ENCODE results near the gene CCDC91. TPM values are rescaled to one million over a fixed set of nuclear protein-coding genes. Genes with fewer than 3 reads are reported as not detected.

Gene CCDC91
- polyA plus RNA-seq, 1 donor (not counting 4 experiments of a cell fraction or from before 2014, with no cell fraction given), result 26.5 TPM

DNA sequence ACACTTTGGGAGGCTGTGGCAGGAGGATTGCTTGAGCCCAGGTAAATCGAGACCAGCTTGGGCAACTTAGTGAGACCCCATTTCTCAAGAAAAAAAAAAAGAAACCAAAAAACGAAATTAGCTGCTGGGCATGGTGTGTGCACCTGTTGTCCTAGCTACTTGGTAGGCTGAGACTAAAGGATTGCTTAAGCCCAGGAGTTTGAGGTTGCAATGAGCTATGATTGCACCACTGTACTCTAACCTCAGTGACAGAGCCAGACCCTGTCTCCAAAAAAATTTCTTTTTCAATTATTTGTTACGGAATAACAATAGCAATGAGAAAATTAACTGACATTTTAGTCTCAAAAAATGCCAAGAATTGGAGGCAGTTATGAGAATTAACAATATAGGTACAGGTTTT, 128.0 kb downstream of the CCDC91 start:
- dilution Hi-C loops (cut with MboI; ENCODE audit: extremely low pct_ligation_motif_present, low sequenced_read_pairs), result no loop called here
- FAIRE-seq (no peak), DNase-seq (ENCODE audit: low read depth, low spot score) (no peak)
- Histone ChIP-seq H3K27ac (ENCODE audit: control insufficient read depth, insufficient read depth, low read length) (no peak overlapping the region), H3K9ac (ENCODE audit: control insufficient read depth, extremely low read depth, insufficient read depth, low read length) (no peak overlapping the region), H3K27me3 (ENCODE audit: control insufficient read depth, extremely low read depth, insufficient read depth, low read length) (no peaks in the 10 kb centered on the region), H3K9me1 (ENCODE audit: control insufficient read depth, extremely low read depth, insufficient read depth, low read length) (no peaks in the 10 kb centered on the region), H2AFZ (ENCODE audit: control insufficient read depth, low read length) (no peak overlapping the region), H3K79me2 (ENCODE audit: control insufficient read depth, insufficient read depth, low read length) (no peaks in the 10 kb centered on the region), H3K9me3 (ENCODE audit: control insufficient read depth, low read depth, low read length) (no peaks in the 10 kb centered on the region), H3K4me2 (ENCODE audit: control insufficient read depth, extremely low read depth, insufficient read depth, low read depth, low read length) (no peak overlapping the region), H3K36me3 (ENCODE audit: control insufficient read depth in 2 of 2, extremely low read depth in 1 of 2, insufficient read depth in 2 of 2, low read length in 2 of 2) (peaks cover 0 to 2% of the 10 kb centered on the region in 2 experiments), H3K4me1 (ENCODE audit: control insufficient read depth, extremely low read depth, insufficient read depth, low read length) (peaks cover 7% of the 10 kb centered on the region), H3K4me3 (ENCODE audit: control insufficient read depth in 2 of 3, extremely low read depth in 1 of 3, insufficient read depth in 2 of 3, low read depth in 1 of 3, low read length in 3 of 3) (no peak overlapping the region), H4K20me1 (ENCODE audit: control insufficient read depth, extremely low read depth, insufficient read depth, low read length) (no peaks in the 10 kb centered on the region)
- TF ChIP-seq EZH2 (IDR thresholded peaks at IDR 0.05; ENCODE audit: low read length), result no peak

- Histone ChIP-seq H3K27ac (ENCODE audit: control insufficient read depth, insufficient read depth, low read length) (no peak overlapping the region), H3K4me3 (ENCODE audit: control insufficient read depth in 2 of 3, extremely low read depth in 1 of 3, insufficient read depth in 2 of 3, low read depth in 1 of 3, low read length in 3 of 3) (no peak overlapping the region), H3K9ac (ENCODE audit: control insufficient read depth, extremely low read depth, insufficient read depth, low read length) (no peak overlapping the region), H3K4me2 (ENCODE audit: control insufficient read depth, extremely low read depth, insufficient read depth, low read depth, low read length) (no peak overlapping the region), H3K9me3 (ENCODE audit: control insufficient read depth, low read depth, low read length) (no peaks in the 10 kb centered on the region), H3K36me3 (ENCODE audit: control insufficient read depth in 2 of 2, extremely low read depth in 1 of 2, insufficient read depth in 2 of 2, low read length in 2 of 2) (peaks cover 0 to 2% of the 10 kb centered on the region in 2 experiments), H3K27me3 (ENCODE audit: control insufficient read depth, extremely low read depth, insufficient read depth, low read length) (no peaks in the 10 kb centered on the region), H3K79me2 (ENCODE audit: control insufficient read depth, insufficient read depth, low read length) (no peaks in the 10 kb centered on the region), H3K9me1 (ENCODE audit: control insufficient read depth, extremely low read depth, insufficient read depth, low read length) (no peaks in the 10 kb centered on the region), H2AFZ (ENCODE audit: control insufficient read depth, low read length) (no peak overlapping the region), H4K20me1 (ENCODE audit: control insufficient read depth, extremely low read depth, insufficient read depth, low read length) (no peaks in the 10 kb centered on the region), H3K4me1 (ENCODE audit: control insufficient read depth, extremely low read depth, insufficient read depth, low read length) (no peaks in the 10 kb centered on the region)
- dilution Hi-C loops (cut with MboI; ENCODE audit: extremely low pct_ligation_motif_present, low sequenced_read_pairs), result no loop called here
- TF ChIP-seq CTCF (optimal IDR thresholded peaks at IDR 0.05 in 1 of 3, IDR thresholded peaks at IDR 0.05 in 1 of 3, conservative IDR thresholded peaks at IDR 0.05 in 1 of 3; ENCODE audit: extremely low read depth in 1 of 3, insufficient read depth in 2 of 3, low read length in 3 of 3), result no peak
- TF ChIP-seq EZH2 (IDR thresholded peaks at IDR 0.05; ENCODE audit: low read length), result no peak
- no peak for DNase-seq (ENCODE audit: low read depth, low spot score)
- no peak for FAIRE-seq
Measured at GRCh38 chr12:28320353-28320752, 130.1 kb downstream of the CCDC91 start.

DNA sequence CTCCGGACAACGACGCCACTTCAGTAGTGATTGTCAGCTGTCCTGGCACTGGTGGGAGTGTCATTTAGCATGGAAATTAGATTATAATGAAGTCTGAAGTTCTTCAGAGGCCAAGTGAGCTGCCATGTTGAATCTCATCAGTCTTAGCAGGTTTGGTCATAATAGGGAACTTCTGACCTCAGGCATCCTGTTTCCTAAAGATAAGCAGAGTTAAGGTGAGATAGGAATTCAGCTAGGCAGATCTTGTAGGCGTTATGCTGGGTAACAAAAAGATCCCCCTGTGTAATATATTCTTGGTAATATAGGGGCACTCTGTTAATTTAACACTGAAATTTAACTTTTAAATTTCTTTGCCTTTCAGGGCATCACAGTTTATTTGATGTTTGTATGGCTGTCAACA, 137.5 kb downstream of the CCDC91 start:
- Histone ChIP-seq H3K4me3 (ENCODE audit: control insufficient read depth in 2 of 3, extremely low read depth in 1 of 3, insufficient read depth in 2 of 3, low read depth in 1 of 3, low read length in 3 of 3) (no peak overlapping the region), H3K27ac (ENCODE audit: control insufficient read depth, insufficient read depth, low read length) (no peak overlapping the region), H3K9me1 (ENCODE audit: control insufficient read depth, extremely low read depth, insufficient read depth, low read length) (no peaks in the 10 kb centered on the region), H3K9me3 (ENCODE audit: control insufficient read depth, low read depth, low read length) (no peaks in the 10 kb centered on the region), H3K9ac (ENCODE audit: control insufficient read depth, extremely low read depth, insufficient read depth, low read length) (no peak overlapping the region), H2AFZ (ENCODE audit: control insufficient read depth, low read length) (no peak overlapping the region), H4K20me1 (ENCODE audit: control insufficient read depth, extremely low read depth, insufficient read depth, low read length) (no peaks in the 10 kb centered on the region), H3K36me3 (ENCODE audit: control insufficient read depth in 2 of 2, extremely low read depth in 1 of 2, insufficient read depth in 2 of 2, low read length in 2 of 2) (no peaks in the 10 kb centered on the region), H3K79me2 (ENCODE audit: control insufficient read depth, insufficient read depth, low read length) (no peaks in the 10 kb centered on the region), H3K4me1 (ENCODE audit: control insufficient read depth, extremely low read depth, insufficient read depth, low read length) (no peaks in the 10 kb centered on the region), H3K27me3 (ENCODE audit: control insufficient read depth, extremely low read depth, insufficient read depth, low read length) (no peaks in the 10 kb centered on the region), H3K4me2 (ENCODE audit: control insufficient read depth, extremely low read depth, insufficient read depth, low read depth, low read length) (no peak overlapping the region)
- dilution Hi-C loops (cut with MboI; ENCODE audit: extremely low pct_ligation_motif_present, low sequenced_read_pairs), result no loop called here
- TF ChIP-seq EZH2 (IDR thresholded peaks at IDR 0.05; ENCODE audit: low read length) (no peak), CTCF (optimal IDR thresholded peaks at IDR 0.05 in 1 of 3, IDR thresholded peaks at IDR 0.05 in 1 of 3, conservative IDR thresholded peaks at IDR 0.05 in 1 of 3; ENCODE audit: extremely low read depth in 1 of 3, insufficient read depth in 2 of 3, low read length in 3 of 3) (no peak)
- FAIRE-seq (no peak), DNase-seq (ENCODE audit: low read depth, low spot score) (no peak)
